ENCODE data around the gene MFSD2B.

DNA sequence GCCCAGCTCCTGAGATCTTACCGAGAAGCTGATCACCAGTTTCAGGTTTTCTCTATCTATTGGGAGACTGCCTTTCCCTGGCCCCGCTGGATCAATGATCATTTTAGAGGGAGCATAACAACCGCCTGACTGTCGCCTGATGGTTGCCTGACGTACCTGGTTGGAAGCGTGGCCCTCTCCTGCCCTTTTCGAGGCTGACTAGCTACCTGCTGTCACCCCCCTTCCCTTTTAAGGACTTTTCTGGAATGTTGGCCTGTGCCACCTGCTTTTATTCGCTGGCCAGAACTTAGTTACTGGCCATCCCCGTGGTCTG is 562 bp upstream of the MFSD2B start:
- TF ChIP-seq, protein P1, sequence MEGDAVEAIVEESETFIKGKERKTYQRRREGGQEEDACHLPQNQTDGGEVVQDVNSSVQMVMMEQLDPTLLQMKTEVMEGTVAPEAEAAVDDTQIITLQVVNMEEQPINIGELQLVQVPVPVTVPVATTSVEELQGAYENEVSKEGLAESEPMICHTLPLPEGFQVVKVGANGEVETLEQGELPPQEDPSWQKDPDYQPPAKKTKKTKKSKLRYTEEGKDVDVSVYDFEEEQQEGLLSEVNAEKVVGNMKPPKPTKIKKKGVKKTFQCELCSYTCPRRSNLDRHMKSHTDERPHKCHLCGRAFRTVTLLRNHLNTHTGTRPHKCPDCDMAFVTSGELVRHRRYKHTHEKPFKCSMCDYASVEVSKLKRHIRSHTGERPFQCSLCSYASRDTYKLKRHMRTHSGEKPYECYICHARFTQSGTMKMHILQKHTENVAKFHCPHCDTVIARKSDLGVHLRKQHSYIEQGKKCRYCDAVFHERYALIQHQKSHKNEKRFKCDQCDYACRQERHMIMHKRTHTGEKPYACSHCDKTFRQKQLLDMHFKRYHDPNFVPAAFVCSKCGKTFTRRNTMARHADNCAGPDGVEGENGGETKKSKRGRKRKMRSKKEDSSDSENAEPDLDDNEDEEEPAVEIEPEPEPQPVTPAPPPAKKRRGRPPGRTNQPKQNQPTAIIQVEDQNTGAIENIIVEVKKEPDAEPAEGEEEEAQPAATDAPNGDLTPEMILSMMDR (IDR thresholded peaks at IDR 0.05): no peak
- TF ChIP-seq POLR2A (IDR thresholded peaks at IDR 0.05): no peak
